Measurements from ENCODE around the gene ST3GAL3.

ST3GAL3 gene

DNA sequence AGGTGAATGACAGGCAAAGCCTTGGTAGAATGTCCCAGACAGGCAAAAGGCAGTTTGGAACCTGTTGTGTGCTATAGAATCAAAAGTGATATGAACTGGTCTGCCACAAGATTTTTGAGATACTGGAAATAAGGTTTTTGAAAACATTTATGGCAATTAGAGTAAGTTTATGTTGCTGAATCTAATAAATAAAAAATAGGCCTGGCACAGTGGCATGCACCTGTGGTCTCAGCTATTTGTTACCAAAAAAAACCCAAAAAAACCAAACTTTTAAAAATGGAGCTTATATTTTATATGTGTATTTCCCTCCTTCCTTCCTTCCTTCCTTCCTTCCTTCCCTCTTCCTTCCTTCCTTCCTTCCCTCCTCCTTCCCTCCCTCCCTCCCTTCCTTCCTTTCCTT, 149.8 kb downstream of the ST3GAL3 start:
- no peaks in the 10 kb centered on the region for H3K9me3 ChIP-seq (ENCODE audit: control insufficient read depth, insufficient read depth, low read length)
- H3K36me3 ChIP-seq (ENCODE audit: control insufficient read depth, insufficient read depth, low read length), result no peaks in the 10 kb centered on the region
- H3K27me3 ChIP-seq (ENCODE audit: control insufficient read depth, insufficient read depth, low read length), result no peaks in the 10 kb centered on the region
- no peak overlapping the region for H3K9ac ChIP-seq (ENCODE audit: low read depth, low read length)
- peaks cover 11% of the 10 kb centered on the region for H3K4me1 ChIP-seq (ENCODE audit: control insufficient read depth, insufficient read depth, low read length)
- no peak overlapping the region for H3K27ac ChIP-seq (ENCODE audit: low read depth, low read length)
- H3K4me3 ChIP-seq (ENCODE audit: low read depth, low read length), result no peak overlapping the region

DNA sequence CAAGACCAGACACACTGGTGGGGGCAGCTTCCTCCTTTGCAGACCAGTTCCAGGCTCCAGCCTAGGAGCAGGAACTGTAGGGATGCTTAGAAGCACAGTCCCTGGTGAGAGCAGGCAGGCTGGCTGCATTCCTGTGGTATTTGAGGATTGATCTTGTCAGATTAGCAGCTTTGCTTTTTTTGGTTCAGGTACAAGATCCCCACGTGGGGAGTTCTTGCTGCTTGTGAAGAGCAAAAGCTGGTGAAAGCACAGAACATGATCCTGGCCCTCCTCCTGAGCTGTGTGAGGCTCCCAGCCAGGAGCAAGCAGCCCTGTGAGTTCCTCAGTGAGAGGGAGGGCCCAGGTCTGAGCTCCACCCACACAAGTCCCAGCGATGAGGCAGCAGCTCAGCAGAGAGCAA, 151.0 kb downstream of the ST3GAL3 start:
- Histone ChIP-seq H3K9me3 (ENCODE audit: control insufficient read depth, insufficient read depth, low read length) (no peaks in the 10 kb centered on the region), H3K27ac (ENCODE audit: low read depth, low read length) (peak overlapping the region; percentile 30), H3K4me3 (ENCODE audit: low read depth, low read length) (no peak overlapping the region), H3K9ac (ENCODE audit: low read depth, low read length) (no peak overlapping the region), H3K4me1 (ENCODE audit: control insufficient read depth, insufficient read depth, low read length) (peaks cover 11% of the 10 kb centered on the region), H3K27me3 (ENCODE audit: control insufficient read depth, insufficient read depth, low read length) (no peaks in the 10 kb centered on the region), H3K36me3 (ENCODE audit: control insufficient read depth, insufficient read depth, low read length) (no peaks in the 10 kb centered on the region)

DNA sequence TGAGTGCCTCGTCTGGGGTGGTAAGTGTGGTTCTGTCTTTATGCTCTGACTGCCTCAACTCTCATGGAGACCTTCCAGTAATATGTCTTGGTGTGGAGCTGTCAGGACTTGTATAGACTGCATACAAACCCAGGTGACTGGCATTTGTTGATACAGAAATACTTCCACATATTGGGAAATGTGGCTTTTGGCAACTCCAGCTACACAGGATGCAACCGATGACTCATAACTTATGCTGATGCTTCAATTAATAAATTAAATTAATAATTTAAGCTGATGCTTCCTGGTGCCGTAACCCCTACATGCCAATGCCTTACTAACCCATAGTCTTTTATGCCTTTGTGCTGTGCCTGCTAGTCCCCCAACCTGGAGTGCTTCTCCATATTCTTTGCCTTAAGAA, 154.0 kb downstream of the ST3GAL3 start:
- H3K9me3 ChIP-seq (ENCODE audit: control insufficient read depth, insufficient read depth, low read length), result no peaks in the 10 kb centered on the region
- peaks cover 11% of the 10 kb centered on the region for H3K4me1 ChIP-seq (ENCODE audit: control insufficient read depth, insufficient read depth, low read length)
- H3K36me3 ChIP-seq (ENCODE audit: control insufficient read depth, insufficient read depth, low read length), result no peaks in the 10 kb centered on the region
- no peak overlapping the region for H3K4me3 ChIP-seq (ENCODE audit: low read depth, low read length)
- no peak overlapping the region for H3K27ac ChIP-seq (ENCODE audit: low read depth, low read length)
- H3K9ac ChIP-seq (ENCODE audit: low read depth, low read length), result no peak overlapping the region
- H3K27me3 ChIP-seq (ENCODE audit: control insufficient read depth, insufficient read depth, low read length), result no peaks in the 10 kb centered on the region

DNA sequence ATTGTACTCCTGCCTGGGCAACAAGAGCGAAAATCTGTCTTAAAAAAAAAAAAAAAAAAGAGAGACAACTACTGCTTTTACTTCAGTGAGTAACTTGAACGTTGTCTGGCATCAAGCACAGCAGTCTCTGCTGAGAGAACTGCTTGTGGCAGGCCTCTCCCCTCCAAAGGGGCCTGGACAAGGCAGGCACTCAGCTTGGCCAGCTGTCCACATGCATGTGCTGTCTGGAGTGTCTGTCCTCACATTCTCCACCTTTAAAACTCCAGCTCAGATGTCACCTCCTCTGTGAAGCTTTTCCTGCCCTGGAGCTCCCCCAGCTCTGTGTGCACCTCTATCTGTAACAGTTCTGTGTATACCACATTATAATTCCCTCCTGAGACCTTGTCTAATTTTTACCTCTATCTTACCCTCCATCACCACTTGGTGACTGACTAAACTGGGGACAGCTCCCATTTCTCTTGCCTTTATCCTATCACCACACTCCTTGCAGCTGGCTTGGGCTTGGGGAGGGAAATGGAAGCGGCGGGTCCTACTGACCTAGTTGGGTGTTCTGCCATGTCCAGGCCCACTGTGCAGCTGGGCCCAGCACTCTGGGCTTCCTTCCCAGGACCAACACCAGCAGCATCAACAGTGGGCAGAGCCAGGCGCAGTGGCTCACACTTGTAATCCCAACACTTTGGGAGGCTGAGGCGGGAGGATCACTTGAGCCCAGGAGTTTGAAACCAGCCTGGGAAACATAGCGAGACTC, 154.8 kb downstream of the ST3GAL3 start:
- Histone ChIP-seq H3K4me3 (ENCODE audit: low read depth, low read length) (no peak overlapping the region), H3K27me3 (ENCODE audit: control insufficient read depth, insufficient read depth, low read length) (no peaks in the 10 kb centered on the region), H3K9me3 (ENCODE audit: control insufficient read depth, insufficient read depth, low read length) (no peaks in the 10 kb centered on the region), H3K9ac (ENCODE audit: low read depth, low read length) (no peak overlapping the region), H3K36me3 (ENCODE audit: control insufficient read depth, insufficient read depth, low read length) (no peaks in the 10 kb centered on the region), H3K27ac (ENCODE audit: low read depth, low read length) (no peak overlapping the region), H3K4me1 (ENCODE audit: control insufficient read depth, insufficient read depth, low read length) (peaks cover 9% of the 10 kb centered on the region)

DNA sequence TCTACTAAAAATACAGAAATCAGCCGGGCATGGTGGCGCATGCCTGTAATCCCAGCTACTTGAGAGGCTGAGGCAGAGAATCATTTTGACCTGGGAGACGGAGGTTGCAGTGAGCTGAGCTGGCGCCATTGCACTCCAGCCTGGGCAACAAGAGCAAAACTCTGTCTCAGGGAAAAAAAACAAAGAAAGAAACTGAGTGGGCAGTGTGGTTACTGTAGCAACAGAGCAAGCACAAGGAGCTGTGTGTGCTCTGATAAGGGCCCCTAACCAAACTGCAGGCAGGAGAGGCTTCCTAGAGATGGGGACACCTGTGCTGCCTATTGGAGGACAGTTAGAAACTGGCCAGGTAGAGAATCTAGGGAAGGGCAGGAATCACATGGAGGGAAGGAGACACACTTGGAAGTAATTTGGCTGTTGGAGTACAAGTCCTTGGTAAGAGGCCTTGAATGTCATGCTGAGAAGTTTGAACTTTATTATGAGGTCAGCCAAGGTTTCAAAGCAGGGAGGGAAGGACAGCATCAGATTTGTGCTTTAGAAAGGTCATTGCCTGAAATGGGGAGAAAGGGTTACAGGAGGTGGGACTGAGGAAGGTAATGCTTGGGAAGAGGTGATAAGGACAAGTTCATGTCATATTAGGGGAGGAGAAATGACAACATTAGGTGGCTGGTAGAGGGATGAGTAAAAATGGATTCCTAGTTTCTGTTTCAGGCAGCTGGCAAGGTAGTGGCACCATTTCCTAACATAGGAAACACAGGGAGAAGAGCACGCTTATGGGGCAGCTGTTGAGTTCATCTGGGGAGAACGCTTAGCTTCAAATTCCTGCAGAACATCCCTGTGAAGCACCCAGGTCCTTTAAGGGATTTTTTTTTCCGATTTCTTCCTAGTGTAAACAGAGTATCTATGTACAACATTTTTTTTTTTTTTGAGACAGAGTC, 157.0 kb downstream of the ST3GAL3 start:
- H3K27ac ChIP-seq (ENCODE audit: low read depth, low read length), result no peak overlapping the region
- no peaks in the 10 kb centered on the region for H3K27me3 ChIP-seq (ENCODE audit: control insufficient read depth, insufficient read depth, low read length)
- H3K9me3 ChIP-seq (ENCODE audit: control insufficient read depth, insufficient read depth, low read length), result no peaks in the 10 kb centered on the region
- H3K9ac ChIP-seq (ENCODE audit: low read depth, low read length), result no peak overlapping the region
- H3K4me1 ChIP-seq (ENCODE audit: control insufficient read depth, insufficient read depth, low read length), result no peaks in the 10 kb centered on the region
- H3K36me3 ChIP-seq (ENCODE audit: control insufficient read depth, insufficient read depth, low read length), result no peaks in the 10 kb centered on the region
- no peak overlapping the region for H3K4me3 ChIP-seq (ENCODE audit: low read depth, low read length)

DNA sequence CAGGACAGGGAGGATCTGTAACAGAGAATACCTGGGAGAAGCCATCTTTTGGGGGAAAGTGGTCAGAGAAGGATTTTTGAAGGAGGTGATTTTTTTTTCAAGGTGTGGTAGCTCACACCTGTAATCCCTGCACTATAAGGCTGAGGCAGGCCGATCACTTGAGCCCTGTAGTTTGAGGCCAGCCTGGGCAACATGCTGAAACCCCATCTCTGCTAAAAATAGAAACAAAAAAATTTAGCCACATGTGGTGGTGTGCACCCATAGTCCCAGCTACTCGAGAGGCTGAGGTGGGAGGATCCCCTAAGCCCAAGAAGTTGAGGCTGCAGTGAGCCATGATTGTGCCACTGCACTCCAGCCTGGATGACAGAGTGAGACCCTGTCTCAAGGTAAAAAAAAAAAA, 158.9 kb downstream of the ST3GAL3 start:
- Histone ChIP-seq H3K27ac (ENCODE audit: low read depth, low read length) (no peak overlapping the region), H3K27me3 (ENCODE audit: control insufficient read depth, insufficient read depth, low read length) (no peaks in the 10 kb centered on the region), H3K9ac (ENCODE audit: low read depth, low read length) (no peak overlapping the region), H3K36me3 (ENCODE audit: control insufficient read depth, insufficient read depth, low read length) (no peaks in the 10 kb centered on the region), H3K9me3 (ENCODE audit: control insufficient read depth, insufficient read depth, low read length) (no peaks in the 10 kb centered on the region), H3K4me3 (ENCODE audit: low read depth, low read length) (no peak overlapping the region), H3K4me1 (ENCODE audit: control insufficient read depth, insufficient read depth, low read length) (no peaks in the 10 kb centered on the region)

DNA sequence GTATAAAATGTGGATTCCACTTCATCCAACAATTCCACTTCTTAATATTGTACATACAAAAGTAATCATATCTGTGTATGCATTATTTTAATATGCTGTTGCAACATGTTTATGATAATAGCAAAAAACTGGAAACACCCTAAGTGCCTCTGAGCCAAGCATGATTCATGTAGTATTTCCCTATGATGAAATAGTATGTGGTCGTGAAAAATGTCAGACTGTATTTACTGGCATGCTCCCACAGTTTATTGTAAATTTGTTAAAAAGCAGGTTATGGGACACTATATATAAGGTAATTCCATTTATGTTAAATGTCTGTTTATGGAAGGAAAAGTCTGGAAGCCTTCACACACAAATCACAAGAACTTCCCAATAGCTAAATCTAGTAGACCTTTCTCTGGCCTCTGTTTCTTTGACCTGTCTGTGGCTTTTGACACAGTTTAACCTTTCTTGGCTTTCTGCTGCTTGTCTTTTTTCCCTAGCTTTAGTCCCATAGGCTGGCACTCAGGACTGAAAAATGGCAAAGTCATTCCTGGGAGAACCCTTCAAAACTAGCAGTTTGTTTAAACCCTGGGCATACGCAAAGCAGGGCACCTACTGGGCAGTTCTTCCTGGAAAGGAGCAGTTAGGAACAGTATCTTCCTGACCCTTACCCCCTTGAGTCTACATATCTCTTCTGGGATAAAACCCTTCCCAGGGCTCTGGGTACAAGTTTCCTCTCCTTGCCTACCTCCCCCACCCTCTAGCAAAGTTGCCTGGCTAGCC, 160.8 kb downstream of the ST3GAL3 start:
- Histone ChIP-seq H3K27ac (ENCODE audit: low read depth, low read length) (no peak overlapping the region), H3K9me3 (ENCODE audit: control insufficient read depth, insufficient read depth, low read length) (no peaks in the 10 kb centered on the region), H3K4me3 (ENCODE audit: low read depth, low read length) (no peak overlapping the region), H3K36me3 (ENCODE audit: control insufficient read depth, insufficient read depth, low read length) (no peaks in the 10 kb centered on the region), H3K9ac (ENCODE audit: low read depth, low read length) (no peak overlapping the region), H3K4me1 (ENCODE audit: control insufficient read depth, insufficient read depth, low read length) (no peaks in the 10 kb centered on the region), H3K27me3 (ENCODE audit: control insufficient read depth, insufficient read depth, low read length) (no peaks in the 10 kb centered on the region)

DNA sequence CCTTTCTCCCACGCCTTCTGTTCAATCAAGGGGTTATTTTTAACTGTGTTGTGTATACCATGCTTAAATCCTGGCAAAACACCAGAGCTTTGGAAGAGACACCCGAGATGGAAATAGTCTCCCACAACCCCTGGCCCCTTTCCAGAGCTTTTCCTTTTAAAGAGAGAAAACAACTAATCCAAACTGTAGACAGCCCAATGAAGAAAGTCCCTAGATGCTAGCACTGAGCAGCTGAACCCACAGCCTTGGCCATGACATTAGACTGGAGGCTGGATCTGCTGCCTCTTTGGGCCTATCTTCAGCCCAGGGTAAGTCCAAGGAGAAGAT, 161.4 kb downstream of the ST3GAL3 start:
- Histone ChIP-seq H3K36me3 (ENCODE audit: control insufficient read depth, insufficient read depth, low read length) (no peaks in the 10 kb centered on the region), H3K27ac (ENCODE audit: low read depth, low read length) (no peak overlapping the region), H3K9me3 (ENCODE audit: control insufficient read depth, insufficient read depth, low read length) (no peaks in the 10 kb centered on the region), H3K27me3 (ENCODE audit: control insufficient read depth, insufficient read depth, low read length) (no peaks in the 10 kb centered on the region), H3K4me3 (ENCODE audit: low read depth, low read length) (no peak overlapping the region), H3K4me1 (ENCODE audit: control insufficient read depth, insufficient read depth, low read length) (no peaks in the 10 kb centered on the region), H3K9ac (ENCODE audit: low read depth, low read length) (no peak overlapping the region)

DNA sequence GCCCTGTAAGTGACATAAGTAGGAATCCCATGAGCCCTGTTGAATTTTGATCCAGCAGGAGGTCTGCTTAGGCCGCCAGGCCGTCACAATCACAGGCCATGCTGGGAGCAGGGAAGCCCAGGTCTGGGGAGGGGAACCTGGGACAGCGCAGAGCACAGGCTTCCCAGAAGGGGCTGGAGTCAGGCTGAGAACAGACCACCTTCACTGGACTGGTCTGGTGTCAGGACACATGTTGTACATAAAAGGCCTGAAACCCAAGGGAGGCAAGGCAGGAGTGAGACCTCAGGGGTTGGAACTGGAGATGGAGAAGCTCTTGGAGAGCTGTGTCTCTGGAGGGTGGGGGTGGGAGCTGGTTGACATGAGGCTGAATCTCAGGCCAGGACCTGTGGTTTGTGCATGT, 163.0 kb downstream of the ST3GAL3 start:
- H3K27me3 ChIP-seq (ENCODE audit: control insufficient read depth, insufficient read depth, low read length), result no peaks in the 10 kb centered on the region
- H3K27ac ChIP-seq (ENCODE audit: low read depth, low read length), result no peak overlapping the region
- no peaks in the 10 kb centered on the region for H3K4me1 ChIP-seq (ENCODE audit: control insufficient read depth, insufficient read depth, low read length)
- no peaks in the 10 kb centered on the region for H3K36me3 ChIP-seq (ENCODE audit: control insufficient read depth, insufficient read depth, low read length)
- H3K4me3 ChIP-seq (ENCODE audit: low read depth, low read length), result no peak overlapping the region
- no peaks in the 10 kb centered on the region for H3K9me3 ChIP-seq (ENCODE audit: control insufficient read depth, insufficient read depth, low read length)
- no peak overlapping the region for H3K9ac ChIP-seq (ENCODE audit: low read depth, low read length)

DNA sequence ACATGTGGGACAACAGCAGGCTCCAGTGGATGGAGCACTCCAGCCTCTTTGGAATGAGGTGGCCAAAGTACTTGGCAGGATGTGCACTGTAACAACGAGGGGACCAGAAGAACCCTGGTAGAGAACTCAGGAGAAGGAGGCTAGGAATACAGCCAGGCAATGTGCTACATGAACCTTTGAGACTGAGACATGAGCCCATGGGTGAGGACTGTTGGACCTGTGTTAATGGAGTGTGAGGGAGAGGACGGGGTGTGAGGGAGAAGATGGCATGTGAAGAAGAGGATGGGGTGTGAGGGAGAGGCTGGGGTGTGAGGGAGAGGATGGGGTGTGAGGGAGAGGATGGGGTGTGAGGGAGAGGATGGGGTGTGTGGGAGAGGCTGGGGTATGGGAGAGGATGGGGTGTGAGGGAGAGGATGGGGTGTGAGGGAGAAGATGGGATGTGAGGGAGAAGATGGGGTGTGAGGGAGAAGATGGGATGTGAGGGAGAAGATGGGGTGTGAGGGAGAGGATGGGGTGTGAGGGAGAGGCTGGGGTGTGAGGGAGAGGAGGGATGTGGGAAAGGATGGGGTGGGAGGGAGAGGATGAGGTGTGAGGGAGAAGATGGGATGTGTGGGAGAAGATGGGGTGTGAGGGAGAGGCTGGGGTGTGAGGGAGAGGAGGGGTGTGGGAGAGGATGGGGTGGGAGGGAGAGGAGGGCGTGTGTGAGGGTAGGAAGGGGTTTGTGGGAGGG, 164.0 kb downstream of the ST3GAL3 start:
- Histone ChIP-seq H3K4me1 (ENCODE audit: control insufficient read depth, insufficient read depth, low read length) (no peaks in the 10 kb centered on the region), H3K27me3 (ENCODE audit: control insufficient read depth, insufficient read depth, low read length) (no peaks in the 10 kb centered on the region), H3K27ac (ENCODE audit: low read depth, low read length) (no peak overlapping the region), H3K9ac (ENCODE audit: low read depth, low read length) (no peak overlapping the region), H3K36me3 (ENCODE audit: control insufficient read depth, insufficient read depth, low read length) (no peaks in the 10 kb centered on the region), H3K9me3 (ENCODE audit: control insufficient read depth, insufficient read depth, low read length) (no peaks in the 10 kb centered on the region), H3K4me3 (ENCODE audit: low read depth, low read length) (no peak overlapping the region)

All from HUES48 (cell line).